ENCODE data around the gene COPRS. TPM values are rescaled to one million over a fixed set of nuclear protein-coding genes. Genes with fewer than 3 reads are reported as not detected.
A peak's percentile ranks its signal among the peaks of the same experiment; 100 is the strongest.

The COPRS gene
- total and polyA plus RNA-seq, 2 of the 13 experiments (the other 11 are each of a cell fraction or from before 2014, with no cell fraction given) = 22.7 to 93.8 TPM

GRCh38 chr17:31858642-31859486 is at the start of gene COPRS (continued):
- TF ChIP-seq, protein P1, sequence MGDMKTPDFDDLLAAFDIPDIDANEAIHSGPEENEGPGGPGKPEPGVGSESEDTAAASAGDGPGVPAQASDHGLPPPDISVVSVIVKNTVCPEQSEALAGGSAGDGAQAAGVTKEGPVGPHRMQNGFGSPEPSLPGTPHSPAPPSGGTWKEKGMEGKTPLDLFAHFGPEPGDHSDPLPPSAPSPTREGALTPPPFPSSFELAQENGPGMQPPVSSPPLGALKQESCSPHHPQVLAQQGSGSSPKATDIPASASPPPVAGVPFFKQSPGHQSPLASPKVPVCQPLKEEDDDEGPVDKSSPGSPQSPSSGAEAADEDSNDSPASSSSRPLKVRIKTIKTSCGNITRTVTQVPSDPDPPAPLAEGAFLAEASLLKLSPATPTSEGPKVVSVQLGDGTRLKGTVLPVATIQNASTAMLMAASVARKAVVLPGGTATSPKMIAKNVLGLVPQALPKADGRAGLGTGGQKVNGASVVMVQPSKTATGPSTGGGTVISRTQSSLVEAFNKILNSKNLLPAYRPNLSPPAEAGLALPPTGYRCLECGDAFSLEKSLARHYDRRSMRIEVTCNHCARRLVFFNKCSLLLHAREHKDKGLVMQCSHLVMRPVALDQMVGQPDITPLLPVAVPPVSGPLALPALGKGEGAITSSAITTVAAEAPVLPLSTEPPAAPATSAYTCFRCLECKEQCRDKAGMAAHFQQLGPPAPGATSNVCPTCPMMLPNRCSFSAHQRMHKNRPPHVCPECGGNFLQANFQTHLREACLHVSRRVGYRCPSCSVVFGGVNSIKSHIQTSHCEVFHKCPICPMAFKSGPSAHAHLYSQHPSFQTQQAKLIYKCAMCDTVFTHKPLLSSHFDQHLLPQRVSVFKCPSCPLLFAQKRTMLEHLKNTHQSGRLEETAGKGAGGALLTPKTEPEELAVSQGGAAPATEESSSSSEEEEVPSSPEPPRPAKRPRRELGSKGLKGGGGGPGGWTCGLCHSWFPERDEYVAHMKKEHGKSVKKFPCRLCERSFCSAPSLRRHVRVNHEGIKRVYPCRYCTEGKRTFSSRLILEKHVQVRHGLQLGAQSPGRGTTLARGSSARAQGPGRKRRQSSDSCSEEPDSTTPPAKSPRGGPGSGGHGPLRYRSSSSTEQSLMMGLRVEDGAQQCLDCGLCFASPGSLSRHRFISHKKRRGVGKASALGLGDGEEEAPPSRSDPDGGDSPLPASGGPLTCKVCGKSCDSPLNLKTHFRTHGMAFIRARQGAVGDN (CRISPR knock-in tag; IDR thresholded peaks at IDR 0.05) = peak; percentile 52; the same call in 1 of the 2 replicates
- TF ChIP-seq ZBTB1 (CRISPR knock-in tag; IDR thresholded peaks at IDR 0.05; ENCODE audit: borderline replicate concordance) (no peak), SP1 (IDR thresholded peaks at IDR 0.05) (no peak), SP1 (CRISPR knock-in tag; IDR thresholded peaks at IDR 0.05) (0 out of 2 replicates have a peak, but pooled peaks have one; percentile 55), ZBTB7B (CRISPR knock-in tag; IDR thresholded peaks at IDR 0.05) (0 out of 2 replicates have a peak, but pooled peaks have one; percentile 12), ZNF775 (CRISPR knock-in tag; IDR thresholded peaks at IDR 0.05; ENCODE audit: borderline replicate concordance) (no peak), SAP130 (CRISPR knock-in tag; IDR thresholded peaks at IDR 0.05; ENCODE audit: low read depth) (peak; percentile 80), ZNF777 (CRISPR knock-in tag; IDR thresholded peaks at IDR 0.05) (no peak), ZNF124 (CRISPR knock-in tag; IDR thresholded peaks at IDR 0.05) (no peak), NFIB (CRISPR knock-in tag; IDR thresholded peaks at IDR 0.05; ENCODE audit: borderline replicate concordance) (no peak), ZBTB14 (CRISPR knock-in tag; IDR thresholded peaks at IDR 0.05) (no peak), ARID2 (CRISPR knock-in tag; IDR thresholded peaks at IDR 0.05; ENCODE audit: borderline replicate concordance) (no peak), ASH2L (IDR thresholded peaks at IDR 0.05; ENCODE audit: insufficient read length, low read depth, low read length) (peak; percentile 5), ZNF431 (CRISPR knock-in tag; IDR thresholded peaks at IDR 0.05; ENCODE audit: borderline replicate concordance, low read depth) (0 out of 2 replicates have a peak, but pooled peaks have one; percentile 9), HOXA3 (CRISPR knock-in tag; IDR thresholded peaks at IDR 0.05) (peak; percentile 37; the same call in 1 of the 2 replicates), MXD4 (CRISPR knock-in tag; IDR thresholded peaks at IDR 0.05) (no peak; the same call in 1 of the 2 replicates), MXI1 (IDR thresholded peaks at IDR 0.05; ENCODE audit: borderline replicate concordance, low read depth, low read length) (peak; percentile 81; the same call in 1 of the 3 replicates), ZNF414 (CRISPR knock-in tag; IDR thresholded peaks at IDR 0.05) (no peak)
- TF ChIP-seq, protein P2, sequence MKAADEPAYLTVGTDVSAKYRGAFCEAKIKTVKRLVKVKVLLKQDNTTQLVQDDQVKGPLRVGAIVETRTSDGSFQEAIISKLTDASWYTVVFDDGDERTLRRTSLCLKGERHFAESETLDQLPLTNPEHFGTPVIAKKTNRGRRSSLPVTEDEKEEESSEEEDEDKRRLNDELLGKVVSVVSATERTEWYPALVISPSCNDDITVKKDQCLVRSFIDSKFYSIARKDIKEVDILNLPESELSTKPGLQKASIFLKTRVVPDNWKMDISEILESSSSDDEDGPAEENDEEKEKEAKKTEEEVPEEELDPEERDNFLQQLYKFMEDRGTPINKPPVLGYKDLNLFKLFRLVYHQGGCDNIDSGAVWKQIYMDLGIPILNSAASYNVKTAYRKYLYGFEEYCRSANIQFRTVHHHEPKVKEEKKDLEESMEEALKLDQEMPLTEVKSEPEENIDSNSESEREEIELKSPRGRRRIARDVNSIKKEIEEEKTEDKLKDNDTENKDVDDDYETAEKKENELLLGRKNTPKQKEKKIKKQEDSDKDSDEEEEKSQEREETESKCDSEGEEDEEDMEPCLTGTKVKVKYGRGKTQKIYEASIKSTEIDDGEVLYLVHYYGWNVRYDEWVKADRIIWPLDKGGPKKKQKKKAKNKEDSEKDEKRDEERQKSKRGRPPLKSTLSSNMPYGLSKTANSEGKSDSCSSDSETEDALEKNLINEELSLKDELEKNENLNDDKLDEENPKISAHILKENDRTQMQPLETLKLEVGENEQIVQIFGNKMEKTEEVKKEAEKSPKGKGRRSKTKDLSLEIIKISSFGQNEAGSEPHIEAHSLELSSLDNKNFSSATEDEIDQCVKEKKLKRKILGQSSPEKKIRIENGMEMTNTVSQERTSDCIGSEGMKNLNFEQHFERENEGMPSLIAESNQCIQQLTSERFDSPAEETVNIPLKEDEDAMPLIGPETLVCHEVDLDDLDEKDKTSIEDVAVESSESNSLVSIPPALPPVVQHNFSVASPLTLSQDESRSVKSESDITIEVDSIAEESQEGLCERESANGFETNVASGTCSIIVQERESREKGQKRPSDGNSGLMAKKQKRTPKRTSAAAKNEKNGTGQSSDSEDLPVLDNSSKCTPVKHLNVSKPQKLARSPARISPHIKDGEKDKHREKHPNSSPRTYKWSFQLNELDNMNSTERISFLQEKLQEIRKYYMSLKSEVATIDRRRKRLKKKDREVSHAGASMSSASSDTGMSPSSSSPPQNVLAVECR (CRISPR knock-in tag; IDR thresholded peaks at IDR 0.05; ENCODE audit: borderline replicate concordance) = peak; percentile 43; the same call in 1 of the 2 replicates

Data from HepG2 (cell line).